ENCODE data around the gene PITPNC1.

DNA sequence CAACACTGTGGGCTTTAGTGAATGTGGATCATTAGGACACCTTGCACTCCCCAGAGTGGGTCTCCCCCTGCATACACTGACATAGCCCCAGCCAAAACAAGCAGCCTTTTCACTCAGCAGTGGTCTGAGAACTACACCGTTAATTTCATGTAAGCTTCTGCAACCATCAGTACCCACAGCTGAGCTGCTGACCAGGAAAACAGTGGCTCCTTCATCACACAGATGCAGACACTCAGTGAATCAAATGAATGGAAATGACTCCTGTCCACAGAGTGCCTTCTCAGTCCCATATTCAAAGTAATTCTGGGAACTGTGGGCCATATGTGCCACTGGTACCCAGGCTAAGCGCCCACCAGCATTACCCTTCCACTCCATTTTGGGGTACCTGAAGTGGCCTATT, 301.3 kb downstream of the PITPNC1 start:
- TF ChIP-seq, protein P1, sequence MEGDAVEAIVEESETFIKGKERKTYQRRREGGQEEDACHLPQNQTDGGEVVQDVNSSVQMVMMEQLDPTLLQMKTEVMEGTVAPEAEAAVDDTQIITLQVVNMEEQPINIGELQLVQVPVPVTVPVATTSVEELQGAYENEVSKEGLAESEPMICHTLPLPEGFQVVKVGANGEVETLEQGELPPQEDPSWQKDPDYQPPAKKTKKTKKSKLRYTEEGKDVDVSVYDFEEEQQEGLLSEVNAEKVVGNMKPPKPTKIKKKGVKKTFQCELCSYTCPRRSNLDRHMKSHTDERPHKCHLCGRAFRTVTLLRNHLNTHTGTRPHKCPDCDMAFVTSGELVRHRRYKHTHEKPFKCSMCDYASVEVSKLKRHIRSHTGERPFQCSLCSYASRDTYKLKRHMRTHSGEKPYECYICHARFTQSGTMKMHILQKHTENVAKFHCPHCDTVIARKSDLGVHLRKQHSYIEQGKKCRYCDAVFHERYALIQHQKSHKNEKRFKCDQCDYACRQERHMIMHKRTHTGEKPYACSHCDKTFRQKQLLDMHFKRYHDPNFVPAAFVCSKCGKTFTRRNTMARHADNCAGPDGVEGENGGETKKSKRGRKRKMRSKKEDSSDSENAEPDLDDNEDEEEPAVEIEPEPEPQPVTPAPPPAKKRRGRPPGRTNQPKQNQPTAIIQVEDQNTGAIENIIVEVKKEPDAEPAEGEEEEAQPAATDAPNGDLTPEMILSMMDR (IDR thresholded peaks at IDR 0.05) = no peak
- no peak for TF ChIP-seq POLR2A (IDR thresholded peaks at IDR 0.05; ENCODE audit: low read depth)
- no peak for TF ChIP-seq POLR2AphosphoS5 (IDR thresholded peaks at IDR 0.05)

All from esophagus muscularis mucosa (tissue), 3 donors.